ENCODE results near the gene ABCA13. TPM values are rescaled to one million over a fixed set of nuclear protein-coding genes. Genes with fewer than 3 reads are reported as not detected.

ABCA13 gene
- total and polyA plus RNA-seq, 2 experiments from 2014 or later: 0.11 TPM; not detected in 1

DNA sequence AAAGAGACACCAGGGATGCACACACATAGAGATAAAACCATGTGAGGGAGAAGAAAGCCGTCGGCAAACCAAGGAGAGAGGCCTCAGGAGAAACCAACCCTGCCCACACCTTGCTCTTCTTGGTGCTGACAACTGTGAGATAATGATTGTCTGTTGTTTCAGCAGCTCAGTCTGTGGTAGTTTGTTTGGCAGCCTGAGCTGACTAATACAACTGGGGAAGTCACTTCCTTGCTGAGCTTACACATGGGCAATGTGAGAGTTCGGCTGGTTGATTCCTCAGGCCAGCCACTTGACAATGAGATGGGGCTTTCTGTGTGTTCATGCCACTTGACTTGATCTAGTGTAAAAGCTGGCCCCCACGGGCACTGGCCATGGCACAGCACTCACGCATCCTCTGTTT lies 271.8 kb downstream of the ABCA13 start:
- H3F3A ChIP-seq (ENCODE audit: insufficient read depth): no peaks in the 10 kb centered on the region
- H3K9me3 ChIP-seq (ENCODE audit: low read depth): no peaks in the 10 kb centered on the region
- H2AFZ ChIP-seq: no peak overlapping the region
- TF ChIP-seq EZH2phosphoT487 (IDR thresholded peaks at IDR 0.05; ENCODE audit: insufficient read depth, low read depth): no peak
- TF ChIP-seq EZH2 (IDR thresholded peaks at IDR 0.05; ENCODE audit: insufficient read depth, poor library complexity, severe bottlenecking): no peak
- no peak overlapping the region for H3K27ac ChIP-seq
- no peaks in the 10 kb centered on the region for H3K9me2 ChIP-seq (ENCODE audit: insufficient read depth)
- no peak overlapping the region for H3K9ac ChIP-seq
- in situ Hi-C loops (cut with MboI): no loop called here
- no peak for DNase-seq
- H3K4me1 ChIP-seq (ENCODE audit: insufficient read depth): no peaks in the 10 kb centered on the region
- no peaks in the 10 kb centered on the region for H3K79me2 ChIP-seq (ENCODE audit: insufficient read depth)
- no peaks in the 10 kb centered on the region for H4K20me1 ChIP-seq (ENCODE audit: insufficient read depth)
- WGBS, 2 experiments (ENCODE audit: low coverage in 1 of 2, low lambda C conversion rate in 2 of 2, missing lambda C conversion rate in 2 of 2): 59 to 60% methylated on average over 5 of the region's 5 CpGs
- no peaks in the 10 kb centered on the region for H3K36me3 ChIP-seq (ENCODE audit: low read depth)
- no peaks in the 10 kb centered on the region for H3K27me3 ChIP-seq (replicated peaks; ENCODE audit: insufficient read depth)
- no peak overlapping the region for H3K4me3 ChIP-seq
- no peak overlapping the region for H3K4me2 ChIP-seq (ENCODE audit: unreplicated experiment)

DNA sequence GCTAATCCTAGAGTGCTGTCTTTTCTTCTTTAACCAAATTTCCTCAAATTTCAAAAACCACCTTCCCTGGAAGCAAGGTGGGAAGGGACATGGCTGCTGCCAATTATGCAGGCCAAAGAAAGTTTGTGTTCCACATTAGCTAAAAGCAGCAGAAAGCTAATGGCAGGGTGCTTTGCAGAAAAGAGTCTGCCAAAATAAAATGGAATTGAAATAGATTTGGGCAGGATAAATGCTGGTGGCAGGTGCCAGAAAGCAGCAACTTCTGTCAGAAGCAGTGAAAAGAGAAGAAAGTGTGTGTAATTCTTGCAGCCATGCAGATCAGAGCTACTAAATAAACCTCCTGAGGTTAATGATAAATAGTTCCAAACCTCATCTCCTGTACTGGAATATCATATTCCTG lies 275.5 kb downstream of the ABCA13 start:
- H3K36me3 ChIP-seq (ENCODE audit: low read depth): no peaks in the 10 kb centered on the region
- H3K4me3 ChIP-seq: no peak overlapping the region
- H3K27ac ChIP-seq: no peak overlapping the region
- in situ Hi-C loops (cut with MboI): no loop called here
- no peak overlapping the region for H2AFZ ChIP-seq
- TF ChIP-seq EZH2phosphoT487 (IDR thresholded peaks at IDR 0.05; ENCODE audit: insufficient read depth, low read depth): no peak
- TF ChIP-seq EZH2 (IDR thresholded peaks at IDR 0.05; ENCODE audit: insufficient read depth, poor library complexity, severe bottlenecking): no peak
- H3F3A ChIP-seq (ENCODE audit: insufficient read depth): no peaks in the 10 kb centered on the region
- H3K27me3 ChIP-seq (replicated peaks; ENCODE audit: insufficient read depth): no peaks in the 10 kb centered on the region
- no peaks in the 10 kb centered on the region for H3K4me1 ChIP-seq (ENCODE audit: insufficient read depth)
- no peaks in the 10 kb centered on the region for H4K20me1 ChIP-seq (ENCODE audit: insufficient read depth)
- no peaks in the 10 kb centered on the region for H3K9me2 ChIP-seq (ENCODE audit: insufficient read depth)
- H3K4me2 ChIP-seq (ENCODE audit: unreplicated experiment): no peak overlapping the region
- H3K79me2 ChIP-seq (ENCODE audit: insufficient read depth): no peaks in the 10 kb centered on the region
- no peak overlapping the region for H3K9ac ChIP-seq
- no peak for DNase-seq
- H3K9me3 ChIP-seq (ENCODE audit: low read depth): no peaks in the 10 kb centered on the region

DNA sequence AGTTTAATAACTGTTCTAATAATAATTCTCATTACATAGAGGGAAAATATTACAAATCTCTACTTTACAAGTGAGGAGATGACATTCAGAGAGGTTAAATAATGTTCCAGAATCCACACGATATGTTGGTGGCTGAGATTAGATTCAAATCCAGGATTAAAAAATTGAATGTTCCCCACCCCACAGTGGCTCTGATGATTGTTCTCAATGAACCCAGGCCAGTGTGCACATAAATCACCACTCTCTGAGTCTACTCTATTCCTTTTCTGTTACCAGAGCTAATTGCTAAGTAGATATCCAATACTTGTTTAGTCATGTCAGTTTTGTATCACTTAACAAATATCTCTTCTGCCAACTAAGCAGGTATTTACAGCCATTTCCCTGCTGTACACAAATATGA lies 281.0 kb downstream of the ABCA13 start:
- Histone ChIP-seq H3K4me3 (no peak overlapping the region), H2AFZ (no peak overlapping the region), H3K27ac (no peak overlapping the region), H3K4me1 (ENCODE audit: insufficient read depth) (no peaks in the 10 kb centered on the region), H3K79me2 (ENCODE audit: insufficient read depth) (no peaks in the 10 kb centered on the region), H3K27me3 (replicated peaks; ENCODE audit: insufficient read depth) (no peaks in the 10 kb centered on the region), H3K36me3 (ENCODE audit: low read depth) (no peaks in the 10 kb centered on the region), H3K9me3 (ENCODE audit: low read depth) (no peaks in the 10 kb centered on the region), H3K9ac (no peak overlapping the region), H3K9me2 (ENCODE audit: insufficient read depth) (no peaks in the 10 kb centered on the region), H3F3A (ENCODE audit: insufficient read depth) (no peaks in the 10 kb centered on the region), H4K20me1 (ENCODE audit: insufficient read depth) (no peaks in the 10 kb centered on the region), H3K4me2 (ENCODE audit: unreplicated experiment) (no peak overlapping the region)
- DNase-seq: no peak
- in situ Hi-C loops (cut with MboI): no loop called here
- WGBS, 2 experiments (ENCODE audit: low coverage in 1 of 2, low lambda C conversion rate in 2 of 2, missing lambda C conversion rate in 2 of 2): 0 to 8% methylated on average over 1 of the region's 1 CpG
- TF ChIP-seq EZH2phosphoT487 (IDR thresholded peaks at IDR 0.05; ENCODE audit: insufficient read depth, low read depth) (no peak), EZH2 (IDR thresholded peaks at IDR 0.05; ENCODE audit: insufficient read depth, poor library complexity, severe bottlenecking) (no peak)

DNA sequence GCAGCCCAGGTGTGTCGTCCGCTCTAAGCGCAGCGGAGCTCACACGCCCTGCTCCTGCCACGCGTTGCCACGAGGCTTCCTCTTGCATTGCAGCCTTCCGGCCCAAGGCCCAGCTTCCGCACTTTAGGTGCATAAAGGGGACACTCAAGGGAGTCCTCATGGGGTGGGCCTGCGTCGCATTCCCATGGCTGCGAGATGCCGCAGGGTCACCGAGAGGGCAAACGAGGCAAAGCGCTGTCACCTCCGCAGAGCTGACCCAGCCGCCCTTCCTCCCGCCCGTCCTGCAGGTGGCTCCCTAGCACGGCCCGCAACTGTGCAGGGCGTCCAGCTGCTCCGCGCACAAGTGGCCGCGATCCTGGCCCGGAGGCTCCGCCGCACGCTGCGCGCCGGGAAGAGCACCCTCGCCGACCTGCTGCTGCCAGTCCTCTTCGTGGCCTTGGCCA lies 283.5 kb downstream of the ABCA13 start:
- Histone ChIP-seq H3K36me3 (ENCODE audit: low read depth) (no peaks in the 10 kb centered on the region), H3K4me2 (ENCODE audit: unreplicated experiment) (no peak overlapping the region), H3K27me3 (replicated peaks; ENCODE audit: insufficient read depth) (no peaks in the 10 kb centered on the region), H4K20me1 (ENCODE audit: insufficient read depth) (no peaks in the 10 kb centered on the region), H3K9ac (no peak overlapping the region), H3K4me1 (ENCODE audit: insufficient read depth) (no peaks in the 10 kb centered on the region), H2AFZ (no peak overlapping the region), H3K27ac (no peak overlapping the region), H3K9me3 (ENCODE audit: low read depth) (no peaks in the 10 kb centered on the region), H3K9me2 (ENCODE audit: insufficient read depth) (no peaks in the 10 kb centered on the region), H3K79me2 (ENCODE audit: insufficient read depth) (no peaks in the 10 kb centered on the region), H3K4me3 (no peak overlapping the region), H3F3A (ENCODE audit: insufficient read depth) (no peaks in the 10 kb centered on the region)
- 68 to 81% methylated on average over 34 to 38 of the region's 38 CpGs for WGBS, 2 experiments (ENCODE audit: low coverage in 1 of 2, low lambda C conversion rate in 2 of 2, missing lambda C conversion rate in 2 of 2)
- DNase-seq: no peak
- in situ Hi-C loops (cut with MboI): no loop called here
- TF ChIP-seq EZH2phosphoT487 (IDR thresholded peaks at IDR 0.05; ENCODE audit: insufficient read depth, low read depth) (no peak), EZH2 (IDR thresholded peaks at IDR 0.05; ENCODE audit: insufficient read depth, poor library complexity, severe bottlenecking) (no peak)

DNA sequence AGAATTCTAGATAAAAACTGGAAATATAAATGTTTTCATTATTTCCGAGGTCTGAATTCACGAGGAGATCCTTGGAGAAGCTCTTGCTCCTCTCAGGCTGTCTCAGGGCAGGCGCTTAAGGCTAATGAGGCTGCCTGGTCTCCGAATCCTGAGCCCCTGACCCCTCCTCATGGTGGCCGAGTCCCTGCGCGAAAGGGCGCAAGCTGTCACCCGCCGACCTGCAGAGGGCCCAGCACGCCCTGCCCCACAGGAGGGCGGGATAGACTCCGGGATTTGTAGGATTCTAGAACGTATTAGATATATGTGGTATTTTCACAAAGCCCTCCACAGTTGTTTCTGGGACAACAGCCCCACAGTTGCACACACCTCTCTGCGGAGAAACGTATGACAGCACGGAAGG lies 284.1 kb downstream of the ABCA13 start:
- no peak for DNase-seq
- Histone ChIP-seq H3K9me2 (ENCODE audit: insufficient read depth) (no peaks in the 10 kb centered on the region), H3K27me3 (replicated peaks; ENCODE audit: insufficient read depth) (no peaks in the 10 kb centered on the region), H3K36me3 (ENCODE audit: low read depth) (no peaks in the 10 kb centered on the region), H3K27ac (no peak overlapping the region), H3K4me3 (no peak overlapping the region), H3K9me3 (ENCODE audit: low read depth) (no peaks in the 10 kb centered on the region), H3K4me2 (ENCODE audit: unreplicated experiment) (no peak overlapping the region), H3F3A (ENCODE audit: insufficient read depth) (no peaks in the 10 kb centered on the region), H3K4me1 (ENCODE audit: insufficient read depth) (no peaks in the 10 kb centered on the region), H3K9ac (no peak overlapping the region), H4K20me1 (ENCODE audit: insufficient read depth) (no peaks in the 10 kb centered on the region), H2AFZ (no peak overlapping the region), H3K79me2 (ENCODE audit: insufficient read depth) (no peaks in the 10 kb centered on the region)
- in situ Hi-C loops (cut with MboI): no loop called here
- WGBS, 2 experiments (ENCODE audit: low coverage in 1 of 2, low lambda C conversion rate in 2 of 2, missing lambda C conversion rate in 2 of 2): 62 to 66% methylated on average over 17 of the region's 17 CpGs
- TF ChIP-seq EZH2phosphoT487 (IDR thresholded peaks at IDR 0.05; ENCODE audit: insufficient read depth, low read depth): no peak
- TF ChIP-seq EZH2 (IDR thresholded peaks at IDR 0.05; ENCODE audit: insufficient read depth, poor library complexity, severe bottlenecking): no peak

All from GM23248 (cell line).